ENCODE measurements around the gene SESTD1. TPM values are rescaled to one million over a fixed set of nuclear protein-coding genes. Genes with fewer than 3 reads are reported as not detected.
A peak's percentile ranks its signal among the peaks of the same experiment; 100 is the strongest.
"Not testable (repeated sequence)": the region's sequence is repeated elsewhere in the genome, so short reads cannot be mapped to it uniquely, and the experiment has no call there.

SESTD1 gene
- total RNA-seq, 2 donors from 2014 or later = 7.7 to 35.4 TPM

GRCh38 chr2:179224361-179224760 is 40.3 kb downstream of the SESTD1 start:
- TF ChIP-seq POLR2AphosphoS5 (IDR thresholded peaks at IDR 0.05) = no peak
- TF ChIP-seq, protein P1, sequence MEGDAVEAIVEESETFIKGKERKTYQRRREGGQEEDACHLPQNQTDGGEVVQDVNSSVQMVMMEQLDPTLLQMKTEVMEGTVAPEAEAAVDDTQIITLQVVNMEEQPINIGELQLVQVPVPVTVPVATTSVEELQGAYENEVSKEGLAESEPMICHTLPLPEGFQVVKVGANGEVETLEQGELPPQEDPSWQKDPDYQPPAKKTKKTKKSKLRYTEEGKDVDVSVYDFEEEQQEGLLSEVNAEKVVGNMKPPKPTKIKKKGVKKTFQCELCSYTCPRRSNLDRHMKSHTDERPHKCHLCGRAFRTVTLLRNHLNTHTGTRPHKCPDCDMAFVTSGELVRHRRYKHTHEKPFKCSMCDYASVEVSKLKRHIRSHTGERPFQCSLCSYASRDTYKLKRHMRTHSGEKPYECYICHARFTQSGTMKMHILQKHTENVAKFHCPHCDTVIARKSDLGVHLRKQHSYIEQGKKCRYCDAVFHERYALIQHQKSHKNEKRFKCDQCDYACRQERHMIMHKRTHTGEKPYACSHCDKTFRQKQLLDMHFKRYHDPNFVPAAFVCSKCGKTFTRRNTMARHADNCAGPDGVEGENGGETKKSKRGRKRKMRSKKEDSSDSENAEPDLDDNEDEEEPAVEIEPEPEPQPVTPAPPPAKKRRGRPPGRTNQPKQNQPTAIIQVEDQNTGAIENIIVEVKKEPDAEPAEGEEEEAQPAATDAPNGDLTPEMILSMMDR (IDR thresholded peaks at IDR 0.05) = no peak
- no peak for TF ChIP-seq POLR2A (IDR thresholded peaks at IDR 0.05)
- H3K9me3 ChIP-seq = no peaks in the 10 kb centered on the region
- H3K27ac ChIP-seq = no peak overlapping the region
- no peak for DNase-seq (ENCODE audit: low spot score)
- no peak overlapping the region for H3K4me3 ChIP-seq
- no peaks in the 10 kb centered on the region for H3K4me1 ChIP-seq (replicated peaks)
- intact Hi-C loops (cut with DNase I) = no loop called here
- H3K27me3 ChIP-seq (replicated peaks; ENCODE audit: insufficient read depth) = no peaks in the 10 kb centered on the region
- no peaks in the 10 kb centered on the region for H3K36me3 ChIP-seq
- 69% methylated on average over 2 of the region's 2 CpGs for WGBS

DNA sequence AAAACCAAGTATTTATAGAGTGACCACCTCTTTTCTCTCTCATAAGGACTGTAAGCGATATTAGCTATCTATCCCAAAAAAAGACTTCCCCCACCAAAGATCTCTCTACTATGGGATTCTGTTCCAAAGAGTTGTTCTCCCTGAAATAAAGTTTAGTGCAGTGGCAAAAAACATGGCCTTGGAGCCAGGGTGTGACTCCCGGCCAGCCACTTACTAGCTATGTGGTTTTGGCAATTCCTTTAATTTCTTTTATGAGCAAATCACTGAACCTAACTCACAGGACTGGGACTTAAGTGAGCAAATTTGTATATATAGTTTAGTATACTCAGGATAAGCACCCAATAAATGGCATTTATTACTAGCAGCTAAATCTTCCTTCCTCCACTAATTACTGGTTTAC is 42.6 kb downstream of the SESTD1 start:
- DNase-seq (ENCODE audit: low spot score) = no peak
- WGBS = 65% methylated on average over 2 of the region's 2 CpGs
- Histone ChIP-seq H3K9me3 (no peaks in the 10 kb centered on the region), H3K27me3 (replicated peaks; ENCODE audit: insufficient read depth) (no peaks in the 10 kb centered on the region), H3K36me3 (no peaks in the 10 kb centered on the region), H3K27ac (no peak overlapping the region), H3K4me1 (replicated peaks) (no peaks in the 10 kb centered on the region), H3K4me3 (no peak overlapping the region)
- TF ChIP-seq POLR2AphosphoS5 (IDR thresholded peaks at IDR 0.05) (no peak), POLR2A (IDR thresholded peaks at IDR 0.05) (no peak)
- TF ChIP-seq, protein P1 (IDR thresholded peaks at IDR 0.05) = no peak
- intact Hi-C loops (cut with DNase I) = no loop called here

- TF ChIP-seq POLR2A (IDR thresholded peaks at IDR 0.05) (no peak), POLR2AphosphoS5 (IDR thresholded peaks at IDR 0.05) (peak; percentile 8)
- TF ChIP-seq, protein P1 (IDR thresholded peaks at IDR 0.05) = peak; percentile 19 to 67 (median 62)
- no peaks in the 10 kb centered on the region for H3K4me1 ChIP-seq (replicated peaks)
- no peaks in the 10 kb centered on the region for H3K27me3 ChIP-seq (replicated peaks; ENCODE audit: insufficient read depth)
- no peak overlapping the region for H3K4me3 ChIP-seq
- intact Hi-C loops (cut with DNase I) = no loop called here
- DNase-seq (ENCODE audit: low spot score) = peak; percentile 55
- WGBS = 58% methylated on average over 4 of the region's 4 CpGs
- no peaks in the 10 kb centered on the region for H3K9me3 ChIP-seq
- no peaks in the 10 kb centered on the region for H3K36me3 ChIP-seq
- no peak overlapping the region for H3K27ac ChIP-seq
These were observed 45.6 kb downstream of the SESTD1 start for GRCh38 chr2:179218848-179219594.

GRCh38 chr2:179214671-179215070 is 50.0 kb downstream of the SESTD1 start:
- H3K27ac ChIP-seq; intact Hi-C loops (cut with DNase I): not testable (repeated sequence)
- WGBS = no CpG with 5 or more reads among the region's 3 CpGs

DNA sequence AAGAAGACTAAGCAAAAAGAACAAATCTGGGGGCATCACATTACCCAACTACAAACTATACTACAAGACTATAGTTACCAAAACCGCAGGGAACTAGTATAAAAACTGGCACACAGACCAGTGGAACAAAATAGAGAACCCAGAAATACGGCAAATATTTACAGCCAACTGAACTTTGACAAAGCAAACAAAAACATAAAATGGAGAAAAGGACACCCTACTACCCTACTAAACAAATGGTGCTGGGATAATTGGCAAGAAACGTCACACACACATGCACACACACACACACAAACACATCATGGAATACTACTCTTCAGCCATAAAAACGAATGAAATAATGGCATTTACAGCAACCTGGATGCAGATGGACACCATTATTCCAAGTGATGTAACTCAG is 53.3 kb downstream of the SESTD1 start:
- WGBS = no CpG with 5 or more reads among the region's 4 CpGs
- intact Hi-C loops (cut with DNase I) = no loop called here
- no peak for DNase-seq (ENCODE audit: low spot score)
- no peaks in the 10 kb centered on the region for H3K27me3 ChIP-seq (replicated peaks; ENCODE audit: insufficient read depth)
- no peak overlapping the region for H3K27ac ChIP-seq
- H3K4me1 ChIP-seq (replicated peaks) = no peaks in the 10 kb centered on the region
- no peak for TF ChIP-seq POLR2AphosphoS5 (IDR thresholded peaks at IDR 0.05)
- H3K4me3 ChIP-seq = no peak overlapping the region
- H3K36me3 ChIP-seq = no peaks in the 10 kb centered on the region
- no peaks in the 10 kb centered on the region for H3K9me3 ChIP-seq

More at GRCh38 chr2:179214671-179215070, 50.0 kb downstream of the SESTD1 start:
- H3K9me3 ChIP-seq; H3K4me3 ChIP-seq; DNase-seq (ENCODE audit: low spot score); H3K36me3 ChIP-seq; H3K27me3 ChIP-seq (replicated peaks; ENCODE audit: insufficient read depth); H3K4me1 ChIP-seq (replicated peaks): not testable (repeated sequence)

DNA sequence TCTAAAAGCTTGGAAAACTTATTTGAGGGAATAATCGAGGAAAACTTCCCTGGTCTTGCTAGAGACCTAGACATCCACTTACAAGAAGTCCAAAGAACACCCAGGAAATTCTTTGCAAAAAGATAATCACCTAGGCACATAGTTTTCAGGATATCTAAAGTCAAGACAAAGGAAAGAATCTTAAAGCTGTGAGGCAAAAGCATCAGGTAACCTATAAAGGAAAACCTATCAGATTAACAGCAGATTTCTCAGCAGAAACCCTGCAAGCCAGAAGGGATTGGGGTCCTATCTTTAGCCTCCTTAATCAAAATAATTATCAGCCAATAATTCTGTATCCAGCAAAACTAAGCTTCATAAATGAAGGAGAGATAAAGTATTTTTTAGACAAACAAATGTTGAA is 56.4 kb downstream of the SESTD1 start:
- H3K27ac ChIP-seq; DNase-seq (ENCODE audit: low spot score); H3K9me3 ChIP-seq; H3K4me1 ChIP-seq (replicated peaks); H3K27me3 ChIP-seq (replicated peaks; ENCODE audit: insufficient read depth); intact Hi-C loops (cut with DNase I); H3K36me3 ChIP-seq; H3K4me3 ChIP-seq: not testable (repeated sequence)
- no CpG with 5 or more reads among the region's 1 CpG for WGBS

Data from prostate gland (tissue), 2 donors.